Measurements from ENCODE around the gene FSTL4.
"Not testable (repeated sequence)": the region's sequence is repeated elsewhere in the genome, so short reads cannot be mapped to it uniquely, and the experiment has no call there.

The FSTL4 gene

DNA sequence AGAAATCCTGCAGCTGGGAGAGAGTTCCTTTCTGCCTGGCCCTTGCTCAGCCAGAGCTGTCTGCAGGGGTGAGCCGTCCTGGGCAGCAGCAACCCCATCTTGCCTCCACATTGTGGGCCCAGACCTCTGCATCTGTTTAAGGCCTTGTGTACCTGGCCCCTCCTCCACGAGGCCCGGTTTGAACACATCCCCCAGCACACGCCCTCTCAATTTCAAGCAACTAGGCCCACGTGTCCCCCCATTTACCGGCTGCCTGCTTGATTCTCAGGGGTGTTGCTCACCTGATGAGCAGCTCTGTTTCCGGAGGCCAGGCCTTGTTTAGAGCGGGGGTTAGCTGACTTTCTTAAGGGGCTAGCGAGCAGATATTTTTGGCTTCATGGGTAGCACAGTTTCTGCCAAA, 378.7 kb downstream of the FSTL4 start:
- DNase-seq, result no peak

DNA sequence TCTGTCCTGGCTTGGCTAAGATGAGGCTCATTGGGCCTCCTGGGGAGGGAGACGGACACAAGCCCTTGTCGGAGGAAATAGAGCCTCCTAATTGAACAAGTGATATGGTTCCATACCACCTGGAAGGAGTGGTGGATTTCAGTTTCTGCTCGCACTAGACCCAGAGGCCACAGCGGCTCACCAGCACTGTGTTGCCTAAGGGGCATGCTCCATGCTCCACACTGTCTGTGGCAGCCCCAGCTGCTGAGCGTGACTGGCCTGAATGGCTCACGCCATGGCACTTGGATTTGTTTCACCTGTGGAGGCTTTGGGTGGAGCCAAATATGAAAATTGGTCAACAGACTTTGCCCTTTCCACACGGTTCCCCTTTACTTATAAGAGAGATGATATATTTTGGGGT, 379.4 kb downstream of the FSTL4 start:
- DNase-seq, result no peak

DNA sequence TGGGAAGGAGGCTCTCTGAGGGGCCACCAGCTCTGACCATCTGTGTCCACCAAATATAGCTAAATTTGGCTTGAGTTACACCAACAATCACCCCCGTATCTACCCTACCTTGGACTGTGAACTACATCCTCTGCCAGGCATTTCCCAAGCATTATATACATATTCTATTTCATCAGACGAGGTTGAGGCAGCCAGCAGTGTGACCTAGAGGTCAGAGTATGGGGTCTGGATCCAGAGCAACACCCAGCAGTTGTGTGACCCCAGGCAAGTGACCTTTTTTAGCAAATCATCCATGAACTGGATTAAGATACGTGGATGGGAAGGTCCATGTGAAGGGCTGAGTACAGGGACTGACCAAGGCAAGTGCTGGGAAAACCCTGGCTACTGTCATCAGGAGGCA, 379.9 kb downstream of the FSTL4 start:
- DNase-seq, result no peak

DNA sequence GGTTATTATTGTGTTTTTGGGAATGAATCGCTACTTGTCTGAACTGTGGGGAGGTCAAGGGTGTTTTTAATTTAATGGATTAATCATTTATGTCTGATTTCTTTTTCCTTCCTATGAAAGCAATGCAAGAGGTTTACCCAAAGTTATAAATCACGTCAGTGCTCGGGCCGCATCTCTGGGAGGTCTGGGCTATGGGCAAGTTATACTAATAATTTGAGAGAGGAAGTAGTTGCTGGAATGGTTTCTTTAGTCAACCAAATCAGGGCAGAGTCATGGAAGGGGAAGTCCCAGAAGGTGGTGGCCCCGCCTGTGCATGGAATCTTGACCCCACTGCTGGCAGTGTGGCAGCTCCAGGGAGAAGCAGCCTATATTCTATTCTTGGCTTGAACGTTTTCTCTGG, 380.3 kb downstream of the FSTL4 start:
- DNase-seq, result no peak

DNA sequence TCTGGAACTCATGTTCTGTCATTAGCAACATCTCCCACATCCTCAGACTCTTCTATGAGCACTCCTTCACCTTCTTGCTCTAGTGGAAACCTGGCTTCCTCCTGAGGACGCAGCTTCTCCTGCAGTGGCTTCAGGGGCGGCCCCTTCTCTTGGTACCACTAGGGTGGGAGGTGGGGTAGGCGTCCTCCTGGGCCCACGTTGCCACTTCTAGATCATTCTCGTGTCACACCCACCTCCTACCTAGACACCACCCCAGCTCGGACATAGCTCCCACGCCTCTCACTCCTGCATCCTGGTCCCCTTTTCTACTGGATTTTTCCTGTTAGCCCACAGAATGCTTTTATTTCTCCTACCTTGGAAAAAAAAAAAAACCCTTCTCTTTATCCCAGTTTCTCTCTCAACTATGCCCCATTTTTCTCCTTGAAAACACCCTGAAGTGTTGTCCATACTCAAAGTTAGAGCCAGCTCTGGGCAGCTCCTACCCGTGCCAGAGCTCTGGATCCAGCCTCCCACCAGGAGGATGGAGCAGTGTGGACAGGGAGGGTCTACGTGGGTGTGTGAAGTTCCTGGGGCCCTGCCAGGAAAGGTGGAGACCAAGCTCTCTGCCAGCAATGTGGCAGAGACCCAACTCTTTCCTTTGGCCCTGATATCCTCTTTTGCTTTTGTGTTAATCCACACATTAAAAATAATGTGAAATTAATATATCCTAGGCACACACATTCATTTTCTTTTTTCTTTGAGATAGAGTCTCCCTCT, 381.3 kb downstream of the FSTL4 start:
- no peak for DNase-seq

DNA sequence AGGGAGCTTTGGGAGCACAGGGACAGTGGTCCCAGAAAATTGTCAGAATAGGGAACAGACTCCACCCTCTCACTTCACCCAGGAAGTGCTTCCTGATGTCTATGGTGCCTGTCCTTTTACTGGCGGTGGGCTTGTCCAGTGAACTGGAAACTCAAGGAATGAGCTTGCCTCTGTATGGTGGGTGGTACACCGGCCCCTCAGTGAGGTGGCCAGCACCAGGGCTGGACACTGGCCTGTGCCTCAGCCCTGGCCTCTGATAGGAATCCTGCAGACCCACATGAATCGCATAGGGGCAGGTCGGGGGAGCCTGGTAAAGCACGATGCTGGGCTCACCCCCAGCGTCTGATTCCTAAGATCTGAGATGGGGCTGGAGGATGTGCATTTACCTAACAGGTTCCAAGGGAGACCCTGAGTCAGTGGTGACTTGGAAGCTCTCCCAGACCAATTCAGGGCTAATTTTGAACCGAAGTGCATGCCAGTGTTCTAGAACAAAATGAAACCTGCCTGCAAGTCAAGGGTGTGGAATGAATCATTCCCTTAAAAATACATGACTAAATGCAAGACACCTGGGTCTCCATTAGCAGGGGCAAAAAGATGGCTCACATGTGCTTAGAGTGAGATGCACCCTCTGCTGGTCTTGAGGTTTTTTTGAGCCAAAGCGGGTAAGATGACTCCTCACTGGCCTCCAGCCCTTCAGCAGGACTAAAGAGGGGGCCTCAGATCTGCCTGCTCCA, 382.2 kb downstream of the FSTL4 start:
- DNase-seq, result no peak

DNA sequence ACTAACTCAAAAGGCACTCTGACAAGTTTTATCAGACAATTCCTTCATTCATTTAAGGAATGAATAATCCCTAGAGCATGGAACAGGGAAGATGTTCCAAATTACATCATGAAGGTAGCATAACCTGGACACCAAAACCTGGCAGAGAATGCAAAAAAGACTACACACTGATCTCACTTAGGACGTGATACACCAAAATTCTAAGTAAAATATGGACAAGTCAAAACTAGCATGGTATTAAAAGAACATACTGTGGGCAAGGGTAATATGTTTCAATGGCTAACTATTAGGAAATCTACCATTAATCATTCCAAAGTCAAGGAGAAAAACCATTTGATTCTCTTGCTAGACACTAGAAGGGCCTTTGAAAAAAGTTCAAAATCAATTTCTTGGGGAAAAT, 384.0 kb downstream of the FSTL4 start:
- DNase-seq, result no peak

DNA sequence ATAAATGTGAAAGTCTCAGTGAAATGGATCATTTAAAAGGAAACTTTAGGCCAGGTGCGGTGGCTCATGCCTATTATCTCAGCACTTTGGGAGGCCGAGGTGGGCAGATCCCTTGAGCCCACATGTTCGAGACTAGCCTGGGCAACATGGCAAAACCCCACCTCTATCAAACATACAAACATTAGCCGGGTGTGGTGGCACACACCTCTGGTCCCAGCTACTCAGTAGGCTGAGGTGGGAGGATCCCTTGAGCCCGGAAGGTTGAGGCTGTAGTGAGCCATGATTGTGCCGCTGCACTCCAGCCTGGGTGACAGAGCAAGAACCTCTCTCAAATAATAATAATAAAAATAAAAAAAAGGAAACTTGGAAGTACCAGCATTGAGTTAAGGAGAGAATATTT, 384.4 kb downstream of the FSTL4 start:
- DNase-seq, result no peak

DNA sequence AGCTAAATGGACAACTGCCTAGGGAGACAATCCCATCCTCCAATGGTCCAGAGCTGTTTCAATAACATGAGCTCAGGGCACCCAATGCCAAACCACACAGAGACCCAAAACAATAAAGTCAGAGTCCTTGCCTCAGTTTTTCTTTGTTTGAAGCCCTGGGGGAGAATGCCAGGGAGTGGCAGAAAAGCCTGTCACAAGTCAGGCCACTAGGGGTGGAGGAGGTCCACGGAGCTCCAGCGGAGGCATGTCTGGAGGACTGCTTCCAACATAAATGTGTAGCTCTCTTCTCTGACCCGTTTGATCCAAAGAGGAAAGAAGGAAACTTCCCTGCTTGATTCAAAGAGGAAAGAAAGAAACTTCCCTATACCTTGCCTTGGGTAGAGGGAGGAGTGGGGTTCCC, 385.3 kb downstream of the FSTL4 start:
- no peak for DNase-seq

DNA sequence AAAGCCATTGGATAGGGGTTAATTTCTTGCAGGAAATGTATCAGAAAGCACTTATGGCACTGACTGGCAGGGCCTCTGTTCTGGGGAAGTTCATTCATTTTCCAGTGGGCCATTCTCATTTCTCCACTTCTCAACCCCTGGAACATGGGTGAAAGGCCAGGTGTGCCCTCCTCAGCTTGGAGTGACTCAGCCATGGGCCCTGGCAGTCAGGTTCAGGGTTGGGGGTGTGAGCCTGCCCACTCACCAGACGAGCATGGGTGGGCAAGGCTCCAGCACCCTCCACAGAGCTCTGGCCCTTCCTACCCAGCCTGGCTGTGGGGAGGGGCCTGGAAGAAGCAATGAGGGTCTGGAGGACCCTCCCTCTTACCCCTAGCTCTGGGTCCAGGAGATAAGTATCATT, 386.2 kb downstream of the FSTL4 start:
- no peak for DNase-seq

DNA sequence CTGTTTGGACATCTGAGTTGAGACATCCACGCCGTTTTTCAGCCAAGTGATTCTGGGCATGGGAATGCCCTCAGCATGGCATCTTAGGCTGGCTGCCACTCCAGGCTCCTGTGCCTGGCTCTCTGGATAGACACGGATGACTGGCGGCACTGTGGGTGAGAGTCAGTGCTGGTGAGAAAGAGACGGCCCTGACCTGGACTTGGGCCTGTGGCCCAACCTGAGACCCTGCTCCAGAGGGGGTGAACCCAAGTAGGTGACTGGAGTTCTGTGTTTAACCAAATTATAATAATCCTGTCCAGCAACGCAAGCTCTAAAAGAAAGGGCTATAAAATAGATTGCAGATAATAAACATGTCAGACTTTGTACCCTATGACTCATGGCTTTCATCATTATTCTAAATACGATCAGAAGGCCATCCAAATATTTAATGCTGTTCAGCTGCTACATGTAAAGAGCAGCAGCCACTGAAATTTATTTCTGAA, 386.6 kb downstream of the FSTL4 start:
- DNase-seq, result no peak

DNA sequence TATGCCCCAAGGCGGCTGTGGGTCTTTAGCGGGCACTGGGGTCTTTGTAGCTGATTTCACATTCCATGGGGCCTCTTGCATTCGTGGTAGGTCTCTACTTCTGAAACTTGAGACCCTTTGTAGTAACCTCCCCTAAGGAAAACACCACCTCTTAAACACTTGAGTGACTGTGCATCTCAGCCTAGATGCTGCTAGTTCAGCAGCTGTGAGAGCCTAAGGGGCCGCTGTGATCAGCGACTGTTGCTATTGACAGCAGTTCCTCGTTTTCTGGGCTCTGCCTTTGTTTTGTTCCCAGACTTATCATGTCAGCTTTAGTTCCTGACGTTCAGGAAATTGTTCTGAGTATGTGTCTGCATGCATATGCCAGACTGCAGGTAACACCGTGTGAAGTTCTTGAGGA, 389.4 kb downstream of the FSTL4 start:
- no peak for DNase-seq

DNA sequence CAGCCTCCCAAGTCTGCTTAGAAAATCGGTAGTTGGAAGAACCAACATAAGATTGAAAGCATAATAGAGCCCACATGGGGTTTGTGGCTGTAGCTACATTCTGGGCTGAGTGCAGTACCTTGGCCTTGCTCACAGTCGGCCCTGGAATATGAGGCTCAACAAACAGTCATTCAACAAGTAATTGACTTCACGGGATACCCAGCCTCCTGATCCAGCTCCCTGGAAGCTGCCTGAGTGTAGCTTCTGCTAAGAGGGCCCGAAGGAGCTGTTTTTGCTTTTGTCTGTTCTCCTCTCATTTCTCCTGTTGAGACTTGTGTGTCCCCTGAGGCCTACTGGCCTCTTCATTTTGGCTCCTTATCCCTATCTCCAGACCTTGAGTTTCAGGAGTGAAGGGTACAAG, 389.8 kb downstream of the FSTL4 start:
- no peak for DNase-seq

DNA sequence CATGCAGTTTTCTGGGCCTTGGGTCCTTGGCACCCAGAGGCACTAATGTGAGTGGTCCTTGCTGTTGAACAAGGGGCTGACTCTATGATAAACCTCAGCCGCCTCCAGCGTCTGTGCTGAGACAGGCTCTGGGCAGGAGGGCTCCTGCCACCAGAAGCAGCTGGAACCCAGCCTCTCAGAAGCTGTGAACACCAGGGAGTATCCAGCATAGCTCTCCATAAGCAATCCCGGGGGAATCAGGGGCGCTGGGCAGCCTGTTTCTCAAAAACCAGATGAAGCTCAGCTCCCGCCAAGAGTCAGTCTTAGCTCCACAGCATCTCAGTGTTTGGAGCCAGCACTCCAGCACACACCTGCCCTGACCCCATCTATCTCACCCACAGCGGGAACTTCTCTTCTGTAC, 390.3 kb downstream of the FSTL4 start:
- DNase-seq, result no peak

DNA sequence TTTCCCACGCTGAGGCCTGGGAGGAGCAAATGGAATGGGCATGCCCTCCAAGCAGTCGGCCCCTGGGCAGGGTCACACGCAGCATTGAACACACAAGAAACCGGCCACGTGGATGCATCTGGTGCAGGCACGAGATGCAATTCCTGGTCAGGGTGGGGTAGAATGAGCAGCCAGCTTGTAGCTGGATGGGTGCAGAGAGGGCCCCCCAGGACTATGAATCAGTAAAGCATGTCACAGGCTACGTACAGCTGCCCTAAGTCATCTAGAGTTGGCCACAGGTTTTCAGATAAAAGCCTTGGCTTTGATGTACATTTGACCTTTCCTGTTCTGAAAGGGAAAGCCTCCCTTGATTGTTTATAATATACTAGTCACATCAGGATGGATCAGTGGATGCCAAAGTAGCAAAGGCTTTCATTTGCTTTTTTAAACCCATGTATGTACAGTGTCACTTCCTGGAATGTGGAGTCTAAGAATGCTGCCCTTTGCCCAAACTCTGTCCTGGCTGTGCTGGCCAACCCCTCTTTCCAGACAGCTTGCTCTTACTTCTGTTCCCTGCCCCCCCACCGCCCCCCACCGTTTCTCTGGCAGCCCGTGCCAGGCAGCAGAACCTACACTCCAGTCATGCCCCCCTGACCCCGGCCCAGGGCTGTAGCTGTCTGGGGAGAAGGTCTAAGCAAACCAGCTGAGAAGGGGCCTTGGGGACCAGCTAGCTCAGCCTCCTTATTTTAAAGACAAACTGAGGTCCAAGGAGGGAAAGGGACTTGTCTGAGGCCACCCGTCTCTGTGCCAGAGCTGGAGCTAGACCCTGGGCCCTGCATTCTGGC, 391.3 kb downstream of the FSTL4 start:
- DNase-seq, result no peak

DNA sequence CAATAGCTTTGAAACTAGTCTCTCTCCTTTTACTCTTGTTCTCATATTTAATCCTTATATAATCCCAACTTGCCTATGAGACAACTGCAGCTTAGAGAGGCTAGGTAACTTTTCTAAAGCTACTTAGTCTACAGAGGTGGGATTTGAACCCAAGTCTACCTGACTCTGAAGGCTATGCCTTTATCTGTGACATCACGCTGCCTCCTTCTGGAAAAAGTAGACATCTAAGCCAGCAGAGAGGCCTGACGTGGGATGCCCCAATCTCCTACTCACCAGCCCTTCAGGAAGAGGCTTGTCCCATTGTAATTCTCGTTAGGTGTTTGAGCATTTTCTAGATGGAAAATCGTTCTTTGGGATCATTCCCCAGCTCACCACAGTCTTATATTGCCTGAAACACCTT, 393.0 kb downstream of the FSTL4 start:
- DNase-seq, result no peak

DNA sequence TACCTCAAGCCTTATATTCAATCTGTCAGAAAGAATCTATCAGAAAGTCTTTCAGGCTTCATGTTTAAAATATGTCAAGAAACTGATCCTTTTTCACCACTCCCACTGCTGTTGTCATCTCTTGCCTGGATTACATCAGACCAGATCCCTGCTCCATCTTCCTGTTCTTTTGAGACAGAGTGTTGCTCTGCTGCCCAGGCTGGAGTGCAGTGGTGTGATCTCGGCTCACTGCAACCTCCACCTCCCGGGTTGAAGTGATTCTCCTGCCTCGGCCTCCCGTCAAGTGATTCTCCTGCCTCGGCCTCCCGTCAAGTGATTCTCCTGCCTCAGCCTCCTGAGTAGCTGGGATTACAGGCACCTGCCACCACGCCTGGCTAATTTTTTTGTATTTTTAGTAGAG, 396.2 kb downstream of the FSTL4 start:
- DNase-seq, result not testable (repeated sequence)

DNA sequence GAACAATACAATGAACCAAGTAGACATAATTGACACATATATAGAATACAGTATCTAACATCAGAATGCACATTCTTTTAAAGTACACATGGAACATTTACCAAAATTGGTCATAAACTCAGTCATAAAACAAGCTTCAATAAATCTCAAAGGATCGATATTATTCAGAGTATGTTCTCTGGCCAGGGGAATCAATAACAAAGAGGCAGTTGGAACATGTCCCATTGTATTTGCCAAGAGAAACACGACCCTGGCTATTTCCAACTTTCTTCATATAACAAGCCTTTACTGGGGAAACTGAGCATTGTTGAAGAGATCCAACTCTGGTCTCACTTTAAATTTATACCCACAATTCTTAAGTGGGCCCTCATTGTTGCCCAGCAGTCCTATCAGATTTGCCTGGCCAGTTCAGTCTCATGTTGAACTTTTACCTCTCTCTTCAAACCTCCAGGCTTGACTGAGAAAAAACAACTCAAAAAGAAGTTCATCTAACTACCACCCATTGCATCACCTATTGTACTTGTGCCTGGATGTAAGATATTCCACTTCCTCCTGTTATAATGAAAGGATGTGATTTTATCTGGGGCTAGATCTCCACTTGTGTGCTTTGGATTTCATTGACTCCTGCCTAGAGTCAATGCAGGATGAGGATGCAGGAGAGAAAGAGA, 398.1 kb downstream of the FSTL4 start:
- no peak for DNase-seq

DNA sequence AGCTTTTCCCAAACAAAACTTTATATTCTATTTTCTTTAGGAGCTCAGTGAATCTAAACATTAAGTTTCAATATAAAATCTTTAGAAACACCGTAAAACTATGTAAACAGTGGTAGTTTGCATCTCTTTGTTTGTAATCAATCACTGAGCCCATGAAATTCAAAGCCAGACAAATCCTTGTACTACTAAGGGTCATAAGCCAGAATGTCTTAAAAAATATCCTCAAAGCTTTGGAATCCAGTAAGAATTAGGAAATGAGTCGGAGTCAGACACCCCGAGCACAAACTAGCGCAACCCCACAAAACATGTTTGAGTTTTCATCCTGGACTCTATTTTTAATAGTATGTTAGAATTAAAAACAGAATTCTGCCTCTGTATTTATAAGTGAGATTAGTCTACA, 406.7 kb downstream of the FSTL4 start:
- DNase-seq, result no peak

DNA sequence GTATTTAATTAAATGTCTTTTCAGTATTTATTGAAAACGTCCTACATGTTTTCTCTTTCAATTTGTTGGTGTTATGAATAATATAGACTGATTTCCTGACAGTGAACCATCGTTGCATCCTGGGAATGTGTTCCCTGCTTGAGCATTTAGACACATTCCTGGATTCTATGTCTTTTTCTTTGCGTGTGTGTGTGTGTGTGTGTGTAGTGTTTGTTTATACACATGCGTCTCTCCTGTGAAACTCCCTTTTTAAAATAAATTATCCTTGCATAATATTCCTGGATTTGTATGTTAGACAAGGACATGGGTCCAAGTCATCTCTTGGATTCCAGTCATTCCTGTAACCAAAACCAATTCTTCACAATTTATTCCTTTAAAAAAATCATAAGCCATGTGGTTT, 407.1 kb downstream of the FSTL4 start:
- DNase-seq, result no peak

DNA sequence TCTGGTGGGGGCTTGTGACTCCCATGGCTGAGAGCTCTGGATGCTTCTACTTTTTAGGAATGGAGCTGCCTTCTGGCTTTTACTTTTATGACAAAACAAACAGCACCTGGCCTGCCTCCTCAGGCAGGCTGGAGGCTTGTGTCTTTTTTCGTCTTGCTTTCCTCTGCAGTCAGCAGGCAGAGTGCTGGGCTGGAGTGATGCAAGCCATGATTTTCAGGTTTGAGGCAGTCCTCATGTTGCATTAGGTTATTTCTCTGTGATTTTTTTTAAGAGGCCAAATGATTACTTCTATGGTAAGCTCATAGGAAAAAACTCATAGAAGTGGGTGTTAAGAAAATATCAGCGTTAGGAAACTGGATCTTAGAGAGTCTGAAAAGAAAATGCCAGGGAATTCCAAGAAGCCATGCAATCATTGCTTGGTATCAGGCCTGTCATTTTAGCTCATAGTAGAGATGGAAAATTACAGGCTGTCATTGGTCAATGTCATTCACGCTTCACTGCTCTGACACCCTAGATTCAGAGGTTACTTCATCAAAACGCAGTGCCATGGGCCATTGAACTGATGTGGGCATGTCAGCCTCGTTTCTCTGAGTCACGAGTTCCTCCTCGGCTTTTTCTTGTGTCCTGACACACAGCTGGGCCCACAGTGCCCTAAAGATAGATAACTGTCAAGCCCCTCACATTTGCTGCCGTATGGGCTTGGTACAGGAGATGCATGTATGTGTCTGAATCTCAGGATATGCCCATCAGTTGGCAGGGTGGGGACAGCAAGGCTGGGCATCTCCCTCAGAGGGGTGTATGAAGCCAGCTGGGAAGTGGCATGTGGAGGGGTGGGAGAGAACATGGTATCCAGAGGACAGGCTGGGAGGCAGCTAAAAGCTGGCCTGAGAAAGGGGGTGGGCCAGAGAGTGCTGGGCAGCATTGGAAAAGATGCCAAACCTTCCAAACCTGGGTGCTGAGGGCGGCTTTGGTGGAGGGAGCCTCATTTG, 408.7 kb downstream of the FSTL4 start:
- no peak for DNase-seq
